GM18505 (cell line): ENCODE measurements around the gene P4HA1.
A peak's percentile ranks its signal among the peaks of the same experiment; 100 is the strongest.

Experiments
- ATAC-seq: cut with Tn5 transposase; IDR thresholded peaks from one replicate; pipeline ENCODE4 v1.9.1; 2021; ENCODE audit not compliant: unreplicated experiment
- POLR2A ChIP-seq: IDR thresholded peaks from 4 replicates; pipeline ENCODE4 v1.6.1; 2011; ENCODE audit warnings: borderline replicate concordance; ENCODE audit not compliant: insufficient read depth, insufficient read length; ENCODE audit errors: extremely low read depth

The P4HA1 gene

GRCh38 chr10:73079779-73080541, 16.7 kb downstream of the P4HA1 start:
- peak; percentile 65 for ATAC-seq
- TF ChIP-seq POLR2A: no peak

DNA sequence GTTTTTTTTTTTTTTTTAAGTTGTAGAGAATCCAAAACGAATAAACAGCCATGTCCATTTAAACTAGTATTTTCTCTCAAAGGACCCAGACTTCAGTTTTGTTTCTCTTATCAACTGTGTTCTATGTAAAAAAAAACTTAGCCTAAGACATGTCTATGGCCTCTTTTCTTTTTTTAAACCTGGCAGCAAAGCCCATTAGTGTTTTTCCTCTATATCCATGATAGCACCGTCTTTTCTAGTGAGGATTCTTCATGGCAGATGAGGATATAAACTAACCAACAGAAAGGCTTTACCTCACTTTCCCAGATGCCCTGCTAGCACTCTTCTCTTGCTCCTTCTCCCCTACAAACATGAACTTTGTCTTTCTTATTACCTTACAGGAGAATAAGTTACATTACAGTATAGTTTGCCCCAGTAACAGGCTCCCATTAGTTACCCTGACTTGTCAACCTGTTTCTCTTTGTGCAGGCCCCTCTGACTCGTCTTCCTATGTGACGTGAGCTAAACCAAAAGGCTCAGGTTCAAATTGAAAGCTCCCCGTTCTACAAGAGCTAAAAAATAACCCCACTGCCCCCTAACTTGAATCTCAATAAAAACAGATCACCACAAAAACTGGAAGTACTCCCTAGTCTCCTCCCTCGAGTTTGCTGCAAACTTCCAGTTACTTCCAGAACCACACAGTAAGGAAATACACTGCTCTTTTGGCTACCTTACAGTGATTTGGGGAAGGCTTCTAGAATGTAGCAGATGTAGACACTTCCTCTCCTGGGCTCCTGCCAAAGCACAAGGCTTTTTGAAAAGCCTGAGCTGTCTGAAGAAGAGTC, 20.1 kb downstream of the P4HA1 start:
- no peak for ATAC-seq
- no peak for TF ChIP-seq POLR2A

GRCh38 chr10:73075829-73076228, 20.8 kb downstream of the P4HA1 start:
- no peak for TF ChIP-seq POLR2A
- ATAC-seq: no peak

DNA sequence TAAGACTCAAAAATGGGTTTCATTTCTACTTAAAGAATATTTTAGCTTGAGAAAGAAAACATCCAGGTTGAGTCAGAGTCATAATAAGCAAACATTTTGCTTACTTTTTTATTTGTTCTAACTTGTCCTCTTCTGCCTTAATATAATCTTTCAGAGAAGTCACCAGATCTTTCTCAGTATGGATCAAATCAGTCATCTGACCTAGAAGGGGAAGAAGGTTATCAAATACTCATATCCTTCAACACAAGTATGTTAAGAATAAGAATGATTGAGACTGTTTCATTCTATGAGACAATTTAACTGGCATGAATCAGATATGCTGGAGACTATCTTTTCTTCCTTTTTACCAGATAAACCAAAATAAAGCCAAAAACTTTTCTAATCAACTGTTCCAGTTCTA, 23.0 kb downstream of the P4HA1 start:
- no peak for ATAC-seq
- no peak for TF ChIP-seq POLR2A

- ATAC-seq: no peak
- TF ChIP-seq POLR2A: no peak
Measured at GRCh38 chr10:73065441-73065840, 31.2 kb downstream of the P4HA1 start.

DNA sequence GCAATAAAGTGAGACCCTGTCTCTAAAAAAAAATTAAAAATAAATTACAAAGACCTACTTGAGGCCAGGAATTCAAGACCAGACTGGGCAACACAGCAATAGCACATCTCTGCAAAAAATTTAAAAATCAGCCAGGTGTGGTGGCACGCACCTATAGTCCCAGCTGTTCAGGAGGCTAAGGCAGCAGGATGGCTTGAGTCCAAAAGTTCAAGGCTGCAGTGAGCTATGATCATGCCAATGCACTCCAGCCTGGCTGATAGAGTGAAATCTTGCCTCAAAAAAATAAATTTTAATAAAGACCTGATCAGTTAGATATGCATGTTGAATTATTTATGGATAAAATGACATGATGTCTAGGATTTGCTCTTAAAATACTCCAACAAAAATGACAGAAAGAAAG, 34.9 kb downstream of the P4HA1 start:
- no peak for ATAC-seq
- no peak for TF ChIP-seq POLR2A

DNA sequence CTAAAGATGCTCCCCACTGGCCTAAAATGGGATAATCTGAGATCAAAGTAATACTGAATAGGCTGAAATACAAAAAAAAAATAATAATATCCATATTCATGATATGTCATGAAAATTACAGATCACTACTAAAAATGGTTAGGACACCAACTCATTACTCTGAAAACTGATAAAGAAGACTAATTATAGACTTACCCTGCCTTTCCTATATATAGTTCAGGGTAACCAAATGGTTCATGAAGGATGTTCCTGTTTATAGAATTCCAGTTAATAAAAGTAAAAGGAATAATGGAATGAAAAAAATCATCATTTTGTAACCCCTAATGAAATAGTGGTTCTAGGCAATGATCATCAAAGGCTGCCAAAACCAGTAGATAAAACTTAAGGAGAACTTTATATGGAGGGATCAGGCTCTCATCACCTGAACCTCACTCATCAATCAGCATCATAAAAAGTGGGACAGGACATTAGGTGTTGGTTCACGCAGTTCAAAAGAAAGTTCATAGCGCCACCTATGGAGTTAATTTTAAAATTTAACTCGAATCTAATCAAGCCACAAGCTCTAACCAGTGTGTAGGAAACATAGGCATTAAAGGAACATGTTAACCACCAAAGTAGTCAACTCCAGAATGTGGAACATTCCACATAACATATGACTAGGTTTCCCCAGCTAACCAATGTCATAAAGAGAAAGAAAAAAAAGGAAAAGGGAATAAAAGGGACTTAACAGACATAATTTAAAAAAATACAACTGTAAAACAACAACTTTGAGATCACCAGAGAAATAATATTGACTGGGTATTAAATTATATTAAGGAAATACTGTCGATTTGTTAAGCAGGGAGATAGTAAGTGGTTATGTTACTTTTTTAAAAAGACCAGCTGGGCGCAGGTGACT, 35.7 kb downstream of the P4HA1 start:
- no peak for TF ChIP-seq POLR2A
- ATAC-seq: no peak

DNA sequence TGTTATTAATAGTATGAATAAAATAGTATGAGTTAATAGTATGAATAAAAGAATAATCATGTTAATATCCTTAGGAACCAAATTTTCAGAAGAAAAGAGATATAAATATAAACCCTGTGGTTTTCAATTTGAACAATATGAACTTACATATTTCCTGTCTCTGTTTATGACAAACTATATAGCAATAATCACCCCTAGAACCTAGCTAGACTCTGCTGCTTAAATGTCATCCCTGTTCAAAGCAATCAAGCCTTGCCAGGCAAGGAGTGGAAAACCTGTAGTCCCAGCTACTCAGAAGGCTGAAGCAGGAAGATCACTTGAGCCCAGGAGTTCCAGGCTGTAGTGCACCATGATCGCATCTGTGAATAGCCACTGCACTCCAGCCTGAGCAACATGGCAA, 36.5 kb downstream of the P4HA1 start:
- no peak for TF ChIP-seq POLR2A
- no peak for ATAC-seq

DNA sequence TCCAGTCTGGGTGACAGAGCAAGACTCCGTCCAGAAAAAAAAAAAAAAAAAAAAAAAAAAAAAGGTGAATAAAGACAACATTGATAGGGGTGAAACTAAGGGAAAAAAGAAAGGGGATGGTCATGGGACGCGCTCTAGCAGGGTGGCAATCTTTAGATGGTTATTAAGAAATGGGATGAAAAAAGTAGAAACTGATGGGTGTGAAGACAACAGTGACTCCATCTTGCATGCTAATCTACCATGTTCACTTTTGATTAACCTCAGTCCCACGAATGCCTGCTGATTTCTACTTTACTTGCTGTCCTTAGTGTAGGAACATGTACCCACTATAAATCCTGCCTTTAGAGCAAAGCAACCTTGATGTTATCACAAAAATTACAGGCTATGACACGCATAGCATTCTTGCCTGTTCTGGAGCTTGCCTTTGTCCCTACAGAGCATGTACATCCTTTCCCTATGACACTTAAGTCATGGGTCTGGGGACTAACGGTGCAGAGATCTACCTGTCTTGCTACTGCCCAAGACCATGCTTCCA, 38.5 kb downstream of the P4HA1 start:
- no peak for TF ChIP-seq POLR2A
- ATAC-seq: no peak

DNA sequence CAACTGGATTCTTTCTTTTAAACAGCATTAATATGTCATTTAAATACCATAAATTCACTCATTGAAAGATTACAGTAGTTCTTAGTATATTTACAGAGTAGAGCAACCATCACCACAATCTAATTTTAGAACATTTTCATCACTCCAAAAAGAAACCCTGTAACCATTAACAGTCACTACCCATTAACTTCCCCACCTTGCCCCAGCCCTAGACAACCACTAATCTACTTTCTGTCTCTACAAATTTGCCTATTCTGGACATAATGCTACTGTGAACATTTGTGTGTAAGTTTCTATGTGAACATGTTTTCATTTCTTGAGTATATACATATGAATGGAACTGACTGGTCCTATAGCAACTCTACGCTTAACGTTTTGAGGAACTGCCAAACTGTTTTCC, 42.4 kb downstream of the P4HA1 start:
- no peak for ATAC-seq
- no peak for TF ChIP-seq POLR2A

DNA sequence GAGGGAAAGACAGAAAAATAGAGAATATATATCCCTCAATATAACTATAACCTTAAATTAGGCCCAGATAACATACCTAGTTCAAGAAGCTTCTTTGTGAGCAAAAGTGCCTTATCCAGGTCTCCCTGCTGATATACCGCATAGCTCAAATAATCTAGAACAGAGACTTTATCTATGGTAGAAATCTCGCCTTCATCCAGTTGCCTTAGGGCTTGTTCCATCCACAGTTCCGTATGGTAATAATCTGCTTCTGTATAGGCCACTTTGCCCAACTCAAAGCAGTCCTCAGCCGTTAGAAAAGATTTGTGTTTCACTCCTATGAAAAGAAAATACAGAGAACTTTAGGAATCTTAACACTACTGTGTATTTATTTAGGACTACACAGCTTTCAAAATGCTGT, 43.4 kb downstream of the P4HA1 start:
- TF ChIP-seq POLR2A: no peak
- no peak for ATAC-seq

GRCh38 chr10:73044378-73045285, 52.0 kb downstream of the P4HA1 start:
- no peak for TF ChIP-seq POLR2A
- ATAC-seq: no peak
